ENCODE data around the gene RSBN1. TPM values are rescaled to one million over a fixed set of nuclear protein-coding genes. Genes with fewer than 3 reads are reported as not detected.

RSBN1 gene
- total RNA-seq, 4 donors from 2014 or later, result 18.2 to 25.6 (median 23.3) TPM

DNA sequence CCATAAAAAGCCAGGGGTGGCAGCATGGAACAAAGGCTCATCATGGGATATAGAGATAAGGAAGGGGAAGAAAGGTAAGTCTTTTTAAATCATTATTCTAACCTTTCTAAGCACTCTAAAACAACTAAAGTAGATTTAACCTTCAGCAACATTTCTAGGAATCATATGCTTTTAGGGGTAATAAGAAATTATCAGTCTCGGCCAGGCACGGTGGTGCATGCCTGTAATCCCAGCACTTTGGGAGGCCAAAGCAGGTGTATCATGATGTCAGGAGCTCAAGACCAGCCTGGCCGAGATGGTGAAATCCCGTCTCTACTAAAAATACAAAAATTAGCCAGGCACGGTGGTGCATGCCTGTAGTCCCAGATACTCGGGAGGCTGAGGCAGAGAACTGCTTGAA is 32.7 kb downstream of the RSBN1 start:
- Histone ChIP-seq H3K4me1 (peaks cover 0 to 37% (median 5%) of the 10 kb centered on the region in 4 donors), H3K27me3 (no peaks in the 10 kb centered on the region), H3K36me3 (peaks cover 0 to 24% (median 0%) of the 10 kb centered on the region in 3 donors), H3K27ac (peak overlapping the region in 1 of 4 donors; percentile 28), H3K9me3 (no peaks in the 10 kb centered on the region), H3K4me3 (no peak overlapping the region)
- TF ChIP-seq POLR2A (IDR thresholded peaks at IDR 0.05), result no peak
- TF ChIP-seq, protein P1, sequence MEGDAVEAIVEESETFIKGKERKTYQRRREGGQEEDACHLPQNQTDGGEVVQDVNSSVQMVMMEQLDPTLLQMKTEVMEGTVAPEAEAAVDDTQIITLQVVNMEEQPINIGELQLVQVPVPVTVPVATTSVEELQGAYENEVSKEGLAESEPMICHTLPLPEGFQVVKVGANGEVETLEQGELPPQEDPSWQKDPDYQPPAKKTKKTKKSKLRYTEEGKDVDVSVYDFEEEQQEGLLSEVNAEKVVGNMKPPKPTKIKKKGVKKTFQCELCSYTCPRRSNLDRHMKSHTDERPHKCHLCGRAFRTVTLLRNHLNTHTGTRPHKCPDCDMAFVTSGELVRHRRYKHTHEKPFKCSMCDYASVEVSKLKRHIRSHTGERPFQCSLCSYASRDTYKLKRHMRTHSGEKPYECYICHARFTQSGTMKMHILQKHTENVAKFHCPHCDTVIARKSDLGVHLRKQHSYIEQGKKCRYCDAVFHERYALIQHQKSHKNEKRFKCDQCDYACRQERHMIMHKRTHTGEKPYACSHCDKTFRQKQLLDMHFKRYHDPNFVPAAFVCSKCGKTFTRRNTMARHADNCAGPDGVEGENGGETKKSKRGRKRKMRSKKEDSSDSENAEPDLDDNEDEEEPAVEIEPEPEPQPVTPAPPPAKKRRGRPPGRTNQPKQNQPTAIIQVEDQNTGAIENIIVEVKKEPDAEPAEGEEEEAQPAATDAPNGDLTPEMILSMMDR (IDR thresholded peaks at IDR 0.05), result no peak
- no peak for DNase-seq

- Histone ChIP-seq H3K27me3 (no peaks in the 10 kb centered on the region), H3K36me3 (peaks cover 0 to 24% (median 0%) of the 10 kb centered on the region in 3 donors), H3K4me3 (no peak overlapping the region), H3K27ac (no peak overlapping the region), H3K4me1 (peaks cover 0 to 19% (median 1%) of the 10 kb centered on the region in 4 donors), H3K9me3 (no peaks in the 10 kb centered on the region)
- no peak for DNase-seq
- TF ChIP-seq, protein P1 (IDR thresholded peaks at IDR 0.05), result no peak
- TF ChIP-seq POLR2A (IDR thresholded peaks at IDR 0.05), result no peak
These were observed 34.7 kb downstream of the RSBN1 start for GRCh38 chr1:113777561-113777960.

- no peak for DNase-seq
- Histone ChIP-seq H3K27ac (no peak overlapping the region), H3K27me3 (no peaks in the 10 kb centered on the region), H3K9me3 (no peaks in the 10 kb centered on the region), H3K4me1 (peaks cover 0 to 6% (median 0%) of the 10 kb centered on the region in 4 donors), H3K4me3 (no peak overlapping the region), H3K36me3 (peaks cover 0 to 34% (median 0%) of the 10 kb centered on the region in 3 donors)
- TF ChIP-seq POLR2A (IDR thresholded peaks at IDR 0.05), result no peak
- TF ChIP-seq, protein P1 (IDR thresholded peaks at IDR 0.05), result no peak
These were observed 42.2 kb downstream of the RSBN1 start for GRCh38 chr1:113770031-113770430.

DNA sequence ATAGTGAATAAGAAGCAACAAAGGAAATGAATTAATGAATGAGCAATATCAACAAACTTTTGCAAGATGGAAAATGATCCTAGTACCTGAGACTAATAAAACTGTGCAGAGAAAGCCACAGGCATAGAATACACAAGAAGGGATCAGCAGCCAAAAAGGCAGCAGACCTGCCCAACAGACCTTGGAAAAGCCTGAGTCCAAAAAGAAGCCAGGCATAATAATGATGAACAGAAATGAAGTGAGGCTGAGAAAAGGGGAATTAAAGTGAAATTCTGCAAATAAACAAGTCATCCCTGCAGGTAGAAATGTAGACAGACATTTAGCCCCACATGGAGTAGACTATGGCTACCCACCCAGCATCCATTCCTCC is 42.7 kb downstream of the RSBN1 start:
- Histone ChIP-seq H3K4me1 (peaks cover 0 to 6% (median 0%) of the 10 kb centered on the region in 4 donors), H3K9me3 (no peaks in the 10 kb centered on the region), H3K27ac (no peak overlapping the region), H3K27me3 (no peaks in the 10 kb centered on the region), H3K4me3 (no peak overlapping the region), H3K36me3 (peaks cover 0 to 37% (median 0%) of the 10 kb centered on the region in 3 donors)
- TF ChIP-seq, protein P1 (IDR thresholded peaks at IDR 0.05), result no peak
- TF ChIP-seq POLR2A (IDR thresholded peaks at IDR 0.05), result no peak
- no peak for DNase-seq

DNA sequence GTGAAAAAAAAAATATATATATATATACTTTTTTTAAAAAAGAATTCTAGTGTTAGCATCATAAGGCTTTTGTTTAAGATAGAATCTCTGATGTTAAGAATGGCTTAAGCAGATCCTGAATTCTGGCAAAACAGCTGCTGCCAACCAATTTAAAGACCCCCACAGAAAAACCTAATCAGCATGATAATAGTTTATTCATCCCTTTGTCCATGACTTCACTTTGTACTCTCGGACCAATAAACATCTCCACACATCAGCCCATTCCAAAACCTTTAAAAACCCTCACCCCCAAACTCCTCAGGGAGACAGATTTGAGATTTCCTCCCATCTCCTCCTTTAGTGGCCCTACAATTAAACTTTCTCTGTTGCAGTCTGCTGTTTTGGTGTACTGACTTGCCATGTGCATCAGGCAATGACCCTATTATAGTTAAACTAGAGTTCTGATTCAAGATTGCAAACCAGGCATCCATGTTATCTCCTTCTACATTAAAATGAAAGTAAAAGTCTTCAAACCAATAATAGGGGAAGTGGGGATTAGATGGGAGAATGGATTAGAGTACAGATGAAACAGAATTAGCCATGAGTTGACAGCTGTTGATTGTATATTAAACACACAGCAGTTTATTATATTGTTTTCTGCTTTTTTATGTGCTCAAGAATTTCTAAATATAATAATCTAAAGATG is 43.2 kb downstream of the RSBN1 start:
- Histone ChIP-seq H3K27me3 (no peaks in the 10 kb centered on the region), H3K27ac (no peak overlapping the region), H3K36me3 (peaks cover 0 to 37% (median 0%) of the 10 kb centered on the region in 3 donors), H3K9me3 (no peaks in the 10 kb centered on the region), H3K4me3 (no peak overlapping the region), H3K4me1 (peaks cover 0 to 6% (median 0%) of the 10 kb centered on the region in 4 donors)
- TF ChIP-seq POLR2A (IDR thresholded peaks at IDR 0.05), result no peak
- TF ChIP-seq, protein P1 (IDR thresholded peaks at IDR 0.05), result no peak
- DNase-seq, result no peak
